H9 (cell line): ENCODE data around the gene MAT2A. TPM values are rescaled to one million over a fixed set of nuclear protein-coding genes. Genes with fewer than 3 reads are reported as not detected.

Source experiments
- DNase-seq: peaks from one replicate; pipeline ENCODE4 v3.0.0-alpha.2; 2017
- H2AFZ ChIP-seq: one replicate; pipeline ENCODE4 v1.6.1; 2013; ENCODE audit warnings: mild to moderate bottlenecking, low read length, control low read depth, moderate library complexity
- H2AK5ac ChIP-seq: 2 replicates; pipeline ENCODE4 v1.6.1; 2013; ENCODE audit warnings: low read length, control low read depth, mixed read lengths; ENCODE audit not compliant: insufficient read length
- H2BK120ac ChIP-seq: one replicate; pipeline ENCODE4 v1.6.1; 2013; ENCODE audit warnings: low read depth, mild to moderate bottlenecking, low read length, control low read depth, inconsistent platforms; ENCODE audit not compliant: poor library complexity, severe bottlenecking
- H2BK12ac ChIP-seq: 2 replicates; pipeline ENCODE4 v1.6.1; 2013; ENCODE audit warnings: low read length, control low read depth, mixed read lengths, low read depth; ENCODE audit not compliant: insufficient read length
- H2BK15ac ChIP-seq: 2 replicates; pipeline ENCODE4 v1.6.1; 2013; ENCODE audit warnings: low read depth, low read length, control low read depth
- H2BK20ac ChIP-seq: one replicate; pipeline ENCODE4 v1.6.1; 2013; ENCODE audit warnings: low read depth, mild to moderate bottlenecking, low read length, control low read depth, inconsistent platforms; ENCODE audit not compliant: poor library complexity, severe bottlenecking
- H2BK5ac ChIP-seq: 2 replicates; pipeline ENCODE4 v1.6.1; 2013; ENCODE audit warnings: low read length, control low read depth, mixed read lengths; ENCODE audit not compliant: insufficient read length
- H3K14ac ChIP-seq: 2 replicates; pipeline ENCODE4 v1.6.1; 2013; ENCODE audit warnings: low read length, control low read depth; ENCODE audit not compliant: insufficient read depth
- H3K18ac ChIP-seq: 2 replicates; pipeline ENCODE4 v1.6.1; 2013; ENCODE audit warnings: low read depth, mild to moderate bottlenecking, mixed read lengths, low read length, control low read depth; ENCODE audit not compliant: insufficient read length
- H3K23ac ChIP-seq: 2 replicates; pipeline ENCODE4 v1.6.1; 2013; ENCODE audit warnings: low read length, control low read depth, mixed read lengths, low read depth; ENCODE audit not compliant: insufficient read length
- H3K23me2 ChIP-seq: 2 replicates; pipeline ENCODE4 v1.6.1; 2013; ENCODE audit warnings: low read depth, mild to moderate bottlenecking, mixed read lengths, low read length, control low read depth; ENCODE audit not compliant: insufficient read length, poor library complexity, severe bottlenecking
- H3K27ac ChIP-seq: 2 replicates; pipeline ENCODE4 v1.5.1; 2013; ENCODE audit warnings: low read length, control low read depth, mixed read lengths, low read depth; ENCODE audit not compliant: insufficient read length
- H3K27me3 ChIP-seq: 2 replicates; pipeline ENCODE4 v1.6.1; 2013; ENCODE audit warnings: low read length, control low read depth, inconsistent platforms; ENCODE audit not compliant: insufficient read depth
- H3K4ac ChIP-seq: 2 replicates; pipeline ENCODE4 v1.6.1; 2013; ENCODE audit warnings: low read depth, mild to moderate bottlenecking, control low read depth, inconsistent platforms, low read length, moderate library complexity
- H3K4me1 ChIP-seq: 2 replicates; pipeline ENCODE4 v1.6.1; 2013; ENCODE audit warnings: low read length, control low read depth, inconsistent platforms; ENCODE audit not compliant: insufficient read depth
- H3K4me2 ChIP-seq: 2 replicates; pipeline ENCODE4 v1.6.1; 2013; ENCODE audit warnings: low read length, control low read depth, mixed read lengths; ENCODE audit not compliant: insufficient read length, insufficient read depth
- H3K56ac ChIP-seq: 2 replicates; pipeline ENCODE4 v1.6.1; 2013; ENCODE audit warnings: low read depth, mild to moderate bottlenecking, mixed read lengths, low read length, control low read depth; ENCODE audit not compliant: insufficient read length
- H3K79me1 ChIP-seq: 2 replicates; pipeline ENCODE4 v1.6.1; 2013; ENCODE audit warnings: low read depth, mild to moderate bottlenecking, moderate library complexity, low read length, control low read depth, inconsistent platforms; ENCODE audit not compliant: insufficient read depth, poor library complexity, severe bottlenecking
- H3K79me2 ChIP-seq: 2 replicates; pipeline ENCODE4 v1.6.1; 2013; ENCODE audit warnings: low read length, control low read depth, inconsistent platforms; ENCODE audit not compliant: insufficient read depth
- H3K9ac ChIP-seq: 2 replicates; pipeline ENCODE4 v1.6.1; 2013; ENCODE audit warnings: low read length, control low read depth, mixed read lengths; ENCODE audit not compliant: insufficient read length; ENCODE audit errors: extremely low read depth
- H3K9me3 ChIP-seq: one replicate; pipeline ENCODE4 v1.6.1; 2013; ENCODE audit warnings: low read depth, low read length, inconsistent platforms; ENCODE audit not compliant: control insufficient read depth
- H3T11ph ChIP-seq: one replicate; pipeline ENCODE4 v1.6.1; 2013; ENCODE audit warnings: mild to moderate bottlenecking, low read length, control low read depth, inconsistent platforms
- H4K20me1 ChIP-seq: one replicate; pipeline ENCODE4 v1.6.1; 2013; ENCODE audit not compliant: control insufficient read depth, insufficient read length, insufficient read depth
- H4K5ac ChIP-seq: 2 replicates; pipeline ENCODE4 v1.6.1; 2013; ENCODE audit warnings: low read depth, mild to moderate bottlenecking, mixed read lengths, low read length, control low read depth; ENCODE audit not compliant: insufficient read length
- H4K8ac ChIP-seq: replicated peaks from 2 replicates; pipeline ENCODE4 v1.6.1; 2013; ENCODE audit warnings: low read length, control low read depth, mixed read lengths, low read depth; ENCODE audit not compliant: insufficient read length
- H4K91ac ChIP-seq: 2 replicates; pipeline ENCODE4 v1.6.1; 2013; ENCODE audit warnings: low read depth, mild to moderate bottlenecking, moderate library complexity, mixed read lengths, low read length, control low read depth; ENCODE audit not compliant: insufficient read length
- H3K27ac Mint-ChIP-seq, 3 experiments: 2 replicates in 2 of 3; 3 replicates in 1 of 3; pipeline ENCODE4 v1.8.0; 2020 to 2021; ENCODE audit warnings: mixed read lengths in 3 of 3, mild to moderate bottlenecking in 1 of 3, moderate library complexity in 1 of 3
- H3K27me3 Mint-ChIP-seq: 2 replicates; pipeline ENCODE4 v1.8.0; 2021; ENCODE audit warnings: low read depth, mild to moderate bottlenecking, moderate library complexity, mixed read lengths
- H3K36me3 Mint-ChIP-seq, 3 experiments: 2 replicates in 2 of 3; 3 replicates in 1 of 3; pipeline ENCODE4 v1.8.0; 2020 to 2021; ENCODE audit warnings: low read depth in 3 of 3, mixed read lengths in 3 of 3; ENCODE audit not compliant: insufficient read depth in 1 of 3
- H3K4me1 Mint-ChIP-seq, 2 experiments: 2 replicates each; pipeline ENCODE4 v1.8.0; 2020; ENCODE audit warnings: mixed read lengths in 2 of 2
- H3K4me3 Mint-ChIP-seq, 2 experiments: 2 replicates in 1 of 2; 3 replicates in 1 of 2; pipeline ENCODE4 v1.8.0; 2020 to 2021; ENCODE audit warnings: mild to moderate bottlenecking in 2 of 2, mixed read lengths in 2 of 2, moderate library complexity in 1 of 2
- H3K9me3 Mint-ChIP-seq, 2 experiments: 2 replicates in 1 of 2; 3 replicates in 1 of 2; pipeline ENCODE4 v1.8.0; 2020; ENCODE audit warnings: mild to moderate bottlenecking in 2 of 2, mixed read lengths in 2 of 2, moderate library complexity in 1 of 2
- WGBS: extraction: QIAGEN DNeasy Blood & Tissue Kit; methylation state at CpG from one replicate; pipeline ENCODE4 v1.1.7; 2013; ENCODE audit warnings: missing lambda C conversion rate, low lambda C conversion rate, mixed read lengths; ENCODE audit not compliant: insufficient read length; ENCODE audit errors: extremely low coverage; 5-methylcytosine and 5-hydroxymethylcytosine counted together
- total RNA-seq: library from RNA; stranded (reverse); gene quantifications from 2 replicates; pipeline ENCODE4 v1.2.1, GENCODE V29; 2021
- TF ChIP-seq, protein P1 (sequence below): fragments of 200-600 bp; sonication (generic); conservative IDR thresholded peaks from 3 replicates; pipeline ENCODE4 v1.8.0; 2021; ENCODE audit warnings: antibody characterized with exemption, mild to moderate bottlenecking

Gene MAT2A
- total RNA-seq, 1 experiment from 2014 or later = 459 TPM

DNA sequence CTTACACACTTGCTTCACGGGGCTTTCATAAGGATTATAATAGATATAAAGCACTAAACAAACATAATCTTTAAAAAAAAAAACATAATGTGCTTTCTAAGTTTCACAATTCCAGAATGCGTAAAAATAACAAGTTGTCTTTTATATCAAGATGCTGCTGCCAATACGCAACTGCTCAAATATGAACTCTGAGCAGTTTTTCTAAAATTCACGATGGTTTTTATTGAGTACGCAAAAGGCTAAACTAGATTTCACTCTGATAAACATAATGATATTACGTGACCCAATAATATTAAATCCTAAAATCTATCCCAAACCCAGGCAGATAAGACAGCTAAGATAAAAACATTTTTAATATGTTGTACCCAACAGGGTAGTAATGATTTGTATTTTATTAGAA is 24.6 kb upstream of the MAT2A start:
- no peak overlapping the region for H3K9ac ChIP-seq
- no peak overlapping the region for H4K91ac ChIP-seq
- Mint-ChIP-seq H3K36me3 (no peaks in the 10 kb centered on the region), H3K4me3 (no peak overlapping the region), H3K9me3 (no peaks in the 10 kb centered on the region), H3K27ac (no peak overlapping the region), H3K4me1 (peaks cover 0 to 5% of the 10 kb centered on the region in 2 experiments; a peak in 2 of 4 replicates), H3K27me3 (no peaks in the 10 kb centered on the region)
- no peak overlapping the region for H4K8ac ChIP-seq
- no peak overlapping the region for H3K18ac ChIP-seq
- H3K4me2 ChIP-seq = no peak overlapping the region
- H3K79me1 ChIP-seq = no peaks in the 10 kb centered on the region
- no peaks in the 10 kb centered on the region for H3K27me3 ChIP-seq
- no peak overlapping the region for H3K4ac ChIP-seq
- H3K27ac ChIP-seq = no peak overlapping the region
- WGBS = no CpG with 5 or more reads among the region's 6 CpGs
- H2BK5ac ChIP-seq = no peak overlapping the region
- DNase-seq = no peak
- no peak overlapping the region for H3K23ac ChIP-seq
- no peak overlapping the region for H2BK15ac ChIP-seq
- no peaks in the 10 kb centered on the region for H4K20me1 ChIP-seq
- no peak overlapping the region for H3T11ph ChIP-seq
- H3K23me2 ChIP-seq = no peaks in the 10 kb centered on the region
- H4K5ac ChIP-seq = no peak overlapping the region
- no peak overlapping the region for H2BK20ac ChIP-seq
- H3K4me1 ChIP-seq = no peaks in the 10 kb centered on the region
- no peaks in the 10 kb centered on the region for H3K79me2 ChIP-seq
- no peak overlapping the region for H2AK5ac ChIP-seq
- no peak overlapping the region for H2BK120ac ChIP-seq
- no peak overlapping the region for H2AFZ ChIP-seq
- no peaks in the 10 kb centered on the region for H3K9me3 ChIP-seq
- H3K56ac ChIP-seq = no peak overlapping the region
- H3K14ac ChIP-seq = no peak overlapping the region
- TF ChIP-seq, protein P1, sequence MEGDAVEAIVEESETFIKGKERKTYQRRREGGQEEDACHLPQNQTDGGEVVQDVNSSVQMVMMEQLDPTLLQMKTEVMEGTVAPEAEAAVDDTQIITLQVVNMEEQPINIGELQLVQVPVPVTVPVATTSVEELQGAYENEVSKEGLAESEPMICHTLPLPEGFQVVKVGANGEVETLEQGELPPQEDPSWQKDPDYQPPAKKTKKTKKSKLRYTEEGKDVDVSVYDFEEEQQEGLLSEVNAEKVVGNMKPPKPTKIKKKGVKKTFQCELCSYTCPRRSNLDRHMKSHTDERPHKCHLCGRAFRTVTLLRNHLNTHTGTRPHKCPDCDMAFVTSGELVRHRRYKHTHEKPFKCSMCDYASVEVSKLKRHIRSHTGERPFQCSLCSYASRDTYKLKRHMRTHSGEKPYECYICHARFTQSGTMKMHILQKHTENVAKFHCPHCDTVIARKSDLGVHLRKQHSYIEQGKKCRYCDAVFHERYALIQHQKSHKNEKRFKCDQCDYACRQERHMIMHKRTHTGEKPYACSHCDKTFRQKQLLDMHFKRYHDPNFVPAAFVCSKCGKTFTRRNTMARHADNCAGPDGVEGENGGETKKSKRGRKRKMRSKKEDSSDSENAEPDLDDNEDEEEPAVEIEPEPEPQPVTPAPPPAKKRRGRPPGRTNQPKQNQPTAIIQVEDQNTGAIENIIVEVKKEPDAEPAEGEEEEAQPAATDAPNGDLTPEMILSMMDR = no peak
- no peak overlapping the region for H2BK12ac ChIP-seq
